Measurements from ENCODE around the gene PTPRN2.
"Not testable (repeated sequence)": the region's sequence is repeated elsewhere in the genome, so short reads cannot be mapped to it uniquely, and the experiment has no call there.

PTPRN2 gene

GRCh38 chr7:158258411-158259130 is 329.1 kb downstream of the PTPRN2 start:
- DNase-seq = no peak

GRCh38 chr7:158257516-158258410 is 329.9 kb downstream of the PTPRN2 start:
- DNase-seq = no peak

GRCh38 chr7:158257001-158257400 is 330.6 kb downstream of the PTPRN2 start:
- no peak for DNase-seq

- no peak for DNase-seq
These were observed 331.4 kb downstream of the PTPRN2 start for GRCh38 chr7:158256091-158256816.

GRCh38 chr7:158255558-158255957 is 332.1 kb downstream of the PTPRN2 start:
- DNase-seq = no peak

GRCh38 chr7:158255156-158255555 is 332.5 kb downstream of the PTPRN2 start:
- DNase-seq = no peak

- DNase-seq = not testable (repeated sequence)
These were observed 334.0 kb downstream of the PTPRN2 start for GRCh38 chr7:158253670-158254045.

GRCh38 chr7:158252837-158253669 is 334.6 kb downstream of the PTPRN2 start:
- no peak for DNase-seq

- DNase-seq = no peak
These were observed 335.4 kb downstream of the PTPRN2 start for GRCh38 chr7:158252081-158252836.

GRCh38 chr7:158251061-158251965 is 336.3 kb downstream of the PTPRN2 start:
- no peak for DNase-seq

- no peak for DNase-seq
These were observed 337.9 kb downstream of the PTPRN2 start for GRCh38 chr7:158249692-158250091.

- DNase-seq = no peak
These were observed 338.8 kb downstream of the PTPRN2 start for GRCh38 chr7:158248816-158249215.

GRCh38 chr7:158247758-158248487 is 339.7 kb downstream of the PTPRN2 start:
- DNase-seq = no peak

GRCh38 chr7:158246960-158247673 is 340.5 kb downstream of the PTPRN2 start:
- no peak for DNase-seq

GRCh38 chr7:158246272-158246959 is 341.2 kb downstream of the PTPRN2 start:
- no peak for DNase-seq

GRCh38 chr7:158245724-158246041 is 341.9 kb downstream of the PTPRN2 start:
- DNase-seq = no peak

GRCh38 chr7:158244873-158245723 is 342.5 kb downstream of the PTPRN2 start:
- DNase-seq = no peak

- no peak for DNase-seq
These were observed 343.2 kb downstream of the PTPRN2 start for GRCh38 chr7:158244430-158244829.
